WTC11 (cell line): ENCODE measurements around the gene GDF11. TPM values are rescaled to one million over a fixed set of nuclear protein-coding genes. Genes with fewer than 3 reads are reported as not detected.

Experiments
- ATAC-seq: fragments of 200-7000 bp; cut with Tn5 transposase; 2 replicates; pipeline ENCODE4 v1.10.0; 2021; ENCODE audit warnings: mild to moderate bottlenecking, moderate library complexity
- CTCF ChIA-PET: fragments of 300-600 bp; sonication (Branson Sonifier 250); formaldehyde crosslinking; loops from one replicate; lab custom pipeline; 2021; ENCODE audit warnings: antibody characterized with exemption; lab: Charles Lee
- POLR2A ChIA-PET: fragments of 350-600 bp; sonication (Branson Sonifier 250); formaldehyde crosslinking; loops from one replicate; lab custom pipeline; 2021; ENCODE audit warnings: antibody characterized with exemption; lab: Charles Lee
- DNase-seq: peaks from one replicate; pipeline ENCODE4 v3.0.0; 2021; ENCODE audit warnings: low spot score
- H3K27ac Mint-ChIP-seq: 2 replicates; pipeline ENCODE4 v1.8.0; 2021; ENCODE audit warnings: mixed read lengths
- H3K27me3 Mint-ChIP-seq: 2 replicates; pipeline ENCODE4 v1.8.0; 2021; ENCODE audit warnings: low read depth, mild to moderate bottlenecking, moderate library complexity, mixed read lengths
- H3K36me3 Mint-ChIP-seq: 2 replicates; pipeline ENCODE4 v1.8.0; 2021; ENCODE audit warnings: mixed read lengths
- H3K4me1 Mint-ChIP-seq: 2 replicates; pipeline ENCODE4 v1.8.0; 2022; ENCODE audit warnings: mixed read lengths
- H3K4me3 Mint-ChIP-seq: 2 replicates; pipeline ENCODE4 v1.8.0; 2021; ENCODE audit warnings: mild to moderate bottlenecking, moderate library complexity, mixed read lengths
- H3K9me3 Mint-ChIP-seq: 2 replicates; pipeline ENCODE4 v1.8.0; 2021; ENCODE audit warnings: mixed read lengths
- ATF1 ChIP-seq: sonication (generic); formaldehyde crosslinking; IDR thresholded peaks from 2 replicates; pipeline ENCODE4 v1.8.1; 2023; ENCODE audit warnings: mild to moderate bottlenecking, moderate library complexity, missing genetic modification reagents
- CREM ChIP-seq: sonication (generic); formaldehyde crosslinking; IDR thresholded peaks from 2 replicates; pipeline ENCODE4 v1.8.1; 2022; ENCODE audit warnings: mild to moderate bottlenecking, missing genetic modification reagents, moderate library complexity
- FOXJ3 ChIP-seq: sonication (generic); formaldehyde crosslinking; IDR thresholded peaks from 2 replicates; pipeline ENCODE4 v1.9.0; 2021; ENCODE audit warnings: missing genetic modification reagents, mild to moderate bottlenecking, borderline replicate concordance
- JUN ChIP-seq: sonication (generic); formaldehyde crosslinking; IDR thresholded peaks from 2 replicates; pipeline ENCODE4 v1.8.0; 2023; ENCODE audit warnings: mild to moderate bottlenecking, missing genetic modification reagents
- KAT7 ChIP-seq: sonication (generic); formaldehyde crosslinking; IDR thresholded peaks from 2 replicates; pipeline ENCODE4 v1.8.1; 2023; ENCODE audit warnings: missing genetic modification reagents, mild to moderate bottlenecking, borderline replicate concordance
- MYBL2 ChIP-seq: sonication (generic); formaldehyde crosslinking; IDR thresholded peaks from 2 replicates; pipeline ENCODE4 v1.8.1; 2023; ENCODE audit warnings: mild to moderate bottlenecking, moderate library complexity, missing genetic modification reagents
- NFATC4 ChIP-seq: fragments of 250-450 bp; sonication (Bioruptor Pico); IDR thresholded peaks from 2 replicates; pipeline ENCODE4 v1.9.0; 2021; ENCODE audit warnings: mild to moderate bottlenecking
- NFE2L1 ChIP-seq: sonication (generic); formaldehyde crosslinking; IDR thresholded peaks from 2 replicates; pipeline ENCODE4 v1.8.1; 2023; ENCODE audit warnings: missing genetic modification reagents
- NR3C1 ChIP-seq: sonication (generic); formaldehyde crosslinking; conservative IDR thresholded peaks from 2 replicates; pipeline ENCODE4 v1.8.1; 2023; ENCODE audit warnings: low read depth, mild to moderate bottlenecking, missing genetic modification reagents
- PRRX2 ChIP-seq: fragments of 250-450 bp; sonication (Bioruptor Pico); IDR thresholded peaks from 2 replicates; pipeline ENCODE4 v1.8.0; 2021; ENCODE audit warnings: mild to moderate bottlenecking
- RELA ChIP-seq: sonication (generic); formaldehyde crosslinking; IDR thresholded peaks from 2 replicates; pipeline ENCODE4 v1.8.1; 2022; ENCODE audit warnings: missing genetic modification reagents, mild to moderate bottlenecking, borderline replicate concordance
- SMAD3 ChIP-seq: sonication (generic); formaldehyde crosslinking; IDR thresholded peaks from 2 replicates; pipeline ENCODE4 v1.8.0; 2022; ENCODE audit warnings: missing genetic modification reagents, mild to moderate bottlenecking, borderline replicate concordance
- SMAD4 ChIP-seq: sonication (generic); formaldehyde crosslinking; IDR thresholded peaks from 2 replicates; pipeline ENCODE4 v1.8.0; 2022; ENCODE audit warnings: mild to moderate bottlenecking, missing genetic modification reagents
- SP1 ChIP-seq: sonication (generic); formaldehyde crosslinking; conservative IDR thresholded peaks from 2 replicates; pipeline ENCODE4 v1.8.1; 2022; ENCODE audit warnings: missing genetic modification reagents
- TCF7 ChIP-seq: sonication (generic); formaldehyde crosslinking; IDR thresholded peaks from 2 replicates; pipeline ENCODE4 v1.8.0; 2022; ENCODE audit warnings: mild to moderate bottlenecking, low read depth, missing genetic modification reagents, moderate library complexity
- TEAD1 ChIP-seq: sonication (generic); formaldehyde crosslinking; IDR thresholded peaks from 2 replicates; pipeline ENCODE4 v1.8.0; 2022; ENCODE audit warnings: mild to moderate bottlenecking, missing genetic modification reagents
- TEAD4 ChIP-seq: sonication (generic); formaldehyde crosslinking; IDR thresholded peaks from 2 replicates; pipeline ENCODE4 v1.8.0; 2022; ENCODE audit warnings: mild to moderate bottlenecking, missing genetic modification reagents
- TP53 ChIP-seq: sonication (generic); formaldehyde crosslinking; IDR thresholded peaks from 2 replicates; pipeline ENCODE4 v1.8.1; 2023; ENCODE audit warnings: mild to moderate bottlenecking, missing genetic modification reagents
- ZNF317 ChIP-seq: sonication (generic); formaldehyde crosslinking; IDR thresholded peaks from 2 replicates; pipeline ENCODE4 v1.8.1; 2023; ENCODE audit warnings: low read depth, mild to moderate bottlenecking, moderate library complexity, missing genetic modification reagents, borderline replicate concordance
- ZNF423 ChIP-seq: fragments of 250-450 bp; sonication (Bioruptor Pico); IDR thresholded peaks from 2 replicates; pipeline ENCODE4 v2.1.2; 2022; ENCODE audit warnings: mild to moderate bottlenecking, moderate library complexity
- total RNA-seq: library from RNA; stranded (reverse); gene quantifications from 3 replicates; pipeline ENCODE4 v1.2.3, GENCODE V29; 2021
- TF ChIP-seq, protein P1 (sequence below): sonication (generic); formaldehyde crosslinking; IDR thresholded peaks from 2 replicates; pipeline ENCODE4 v1.8.0; 2022; ENCODE audit warnings: mild to moderate bottlenecking, missing genetic modification reagents
- TF ChIP-seq, protein P2 (sequence below): sonication (generic); formaldehyde crosslinking; conservative IDR thresholded peaks from 2 replicates; pipeline ENCODE4 v1.8.1; 2023; ENCODE audit warnings: mild to moderate bottlenecking, low read depth, missing genetic modification reagents, moderate library complexity
- TF ChIP-seq, protein P3 (sequence below): sonication (generic); formaldehyde crosslinking; IDR thresholded peaks from 2 replicates; pipeline ENCODE4 v1.8.1; 2023; ENCODE audit warnings: mild to moderate bottlenecking, missing genetic modification reagents, moderate library complexity
- TF ChIP-seq, protein P4 (sequence below): sonication (generic); formaldehyde crosslinking; IDR thresholded peaks from 2 replicates; pipeline ENCODE4 v1.8.0; 2022; ENCODE audit warnings: mild to moderate bottlenecking, missing genetic modification reagents
- TF ChIP-seq, protein P5 (sequence below): sonication (generic); formaldehyde crosslinking; IDR thresholded peaks from 2 replicates; pipeline ENCODE4 v1.8.0; 2022; ENCODE audit warnings: missing genetic modification reagents
- TF ChIP-seq, protein P6 (sequence below): sonication (generic); formaldehyde crosslinking; IDR thresholded peaks from 2 replicates; pipeline ENCODE4 v1.8.1; 2023; ENCODE audit warnings: mild to moderate bottlenecking, missing genetic modification reagents, borderline replicate concordance

The GDF11 gene
- total RNA-seq, 1 experiment from 2014 or later, result 16.9 TPM

DNA sequence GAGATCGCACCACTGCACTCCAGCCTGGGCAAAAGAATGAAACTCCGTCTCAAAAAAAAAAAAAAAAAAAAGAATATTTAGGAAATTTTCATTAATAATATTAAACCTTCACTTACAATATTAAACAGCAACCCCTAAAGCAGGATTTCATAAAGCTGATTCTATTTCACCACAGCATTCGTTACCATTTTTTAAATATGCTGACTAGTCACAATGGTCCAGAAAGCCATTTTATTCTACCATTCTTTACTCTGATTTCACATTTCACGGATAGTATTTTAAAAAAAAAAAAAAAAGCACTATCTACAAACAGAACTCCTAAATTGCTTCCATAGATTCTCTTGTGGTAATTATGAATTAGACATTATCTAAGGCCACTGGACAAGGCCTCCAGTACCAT lies 47.0 kb downstream of the GDF11 start:
- CTCF ChIA-PET, result no interaction called here
- Mint-ChIP-seq H3K27me3 (no peaks in the 10 kb centered on the region), H3K4me1 (no peaks in the 10 kb centered on the region), H3K9me3 (no peaks in the 10 kb centered on the region), H3K36me3 (peaks cover 71% of the 10 kb centered on the region), H3K4me3 (no peak overlapping the region), H3K27ac (no peak overlapping the region)
- DNase-seq (no peak), ATAC-seq (no peak)
- TF ChIP-seq RELA (CRISPR knock-in tag) (no peak), TEAD1 (CRISPR knock-in tag) (no peak), TP53 (CRISPR knock-in tag) (no peak), JUN (no peak), ATF1 (CRISPR knock-in tag) (no peak), SP1 (CRISPR knock-in tag) (no peak), TCF7 (CRISPR knock-in tag) (no peak), PRRX2 (no peak), ZNF423 (no peak), KAT7 (no peak), FOXJ3 (CRISPR knock-in tag) (no peak), TEAD4 (CRISPR knock-in tag) (no peak), NR3C1 (CRISPR knock-in tag) (no peak), SMAD4 (CRISPR knock-in tag) (no peak), MYBL2 (no peak), NFATC4 (CRISPR knock-in tag) (no peak)
- TF ChIP-seq, protein P1, sequence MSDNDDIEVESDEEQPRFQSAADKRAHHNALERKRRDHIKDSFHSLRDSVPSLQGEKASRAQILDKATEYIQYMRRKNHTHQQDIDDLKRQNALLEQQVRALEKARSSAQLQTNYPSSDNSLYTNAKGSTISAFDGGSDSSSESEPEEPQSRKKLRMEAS (CRISPR knock-in tag), result no peak
- TF ChIP-seq, protein P2, sequence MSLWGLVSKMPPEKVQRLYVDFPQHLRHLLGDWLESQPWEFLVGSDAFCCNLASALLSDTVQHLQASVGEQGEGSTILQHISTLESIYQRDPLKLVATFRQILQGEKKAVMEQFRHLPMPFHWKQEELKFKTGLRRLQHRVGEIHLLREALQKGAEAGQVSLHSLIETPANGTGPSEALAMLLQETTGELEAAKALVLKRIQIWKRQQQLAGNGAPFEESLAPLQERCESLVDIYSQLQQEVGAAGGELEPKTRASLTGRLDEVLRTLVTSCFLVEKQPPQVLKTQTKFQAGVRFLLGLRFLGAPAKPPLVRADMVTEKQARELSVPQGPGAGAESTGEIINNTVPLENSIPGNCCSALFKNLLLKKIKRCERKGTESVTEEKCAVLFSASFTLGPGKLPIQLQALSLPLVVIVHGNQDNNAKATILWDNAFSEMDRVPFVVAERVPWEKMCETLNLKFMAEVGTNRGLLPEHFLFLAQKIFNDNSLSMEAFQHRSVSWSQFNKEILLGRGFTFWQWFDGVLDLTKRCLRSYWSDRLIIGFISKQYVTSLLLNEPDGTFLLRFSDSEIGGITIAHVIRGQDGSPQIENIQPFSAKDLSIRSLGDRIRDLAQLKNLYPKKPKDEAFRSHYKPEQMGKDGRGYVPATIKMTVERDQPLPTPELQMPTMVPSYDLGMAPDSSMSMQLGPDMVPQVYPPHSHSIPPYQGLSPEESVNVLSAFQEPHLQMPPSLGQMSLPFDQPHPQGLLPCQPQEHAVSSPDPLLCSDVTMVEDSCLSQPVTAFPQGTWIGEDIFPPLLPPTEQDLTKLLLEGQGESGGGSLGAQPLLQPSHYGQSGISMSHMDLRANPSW (CRISPR knock-in tag), result no peak
- TF ChIP-seq, protein P3, sequence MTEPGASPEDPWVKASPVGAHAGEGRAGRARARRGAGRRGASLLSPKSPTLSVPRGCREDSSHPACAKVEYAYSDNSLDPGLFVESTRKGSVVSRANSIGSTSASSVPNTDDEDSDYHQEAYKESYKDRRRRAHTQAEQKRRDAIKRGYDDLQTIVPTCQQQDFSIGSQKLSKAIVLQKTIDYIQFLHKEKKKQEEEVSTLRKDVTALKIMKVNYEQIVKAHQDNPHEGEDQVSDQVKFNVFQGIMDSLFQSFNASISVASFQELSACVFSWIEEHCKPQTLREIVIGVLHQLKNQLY (CRISPR knock-in tag), result no peak
- POLR2A ChIA-PET, result no interaction called here

DNA sequence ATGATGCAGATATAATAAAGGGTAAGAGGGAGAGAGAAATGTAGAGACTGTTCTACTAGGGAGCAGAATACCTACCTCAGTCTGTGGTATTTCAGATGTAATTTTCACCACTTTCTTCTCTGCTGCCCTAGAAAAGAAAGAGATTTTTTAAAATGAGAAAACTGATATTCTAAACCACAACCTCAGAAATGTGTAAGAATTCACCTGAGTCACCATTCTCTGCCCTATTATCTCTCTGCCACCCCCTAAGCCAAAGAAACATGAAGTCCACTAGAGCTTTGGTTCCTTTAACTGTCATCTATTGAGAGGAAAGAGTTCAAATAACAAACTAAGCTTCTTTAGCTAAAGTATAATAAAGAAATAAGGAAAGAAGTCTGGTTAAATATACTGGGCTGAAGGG lies 53.0 kb downstream of the GDF11 start:
- H3K27me3 Mint-ChIP-seq, result no peaks in the 10 kb centered on the region
- POLR2A ChIA-PET, result interaction anchor here (0.8 to 1.8 kb wide), 3 partner anchors 22 to 51 kb away, joined by 3 to 5 read pairs (median 4); partner anchors contain the start of genes ORMDL2 and SARNP
- CTCF ChIA-PET, result interaction anchor here (1.4 to 1.6 kb wide), 3 partner anchors 22 to 58 kb away, joined by 5 to 9 read pairs (median 5); partner anchors contain the start of genes ORMDL2 and SARNP
- H3K27ac Mint-ChIP-seq, result no peak overlapping the region
- no peak overlapping the region for H3K4me3 Mint-ChIP-seq
- DNase-seq (no peak), ATAC-seq (no peak)
- no peaks in the 10 kb centered on the region for H3K9me3 Mint-ChIP-seq
- H3K4me1 Mint-ChIP-seq, result peaks cover 8% of the 10 kb centered on the region
- H3K36me3 Mint-ChIP-seq, result peaks cover 67% of the 10 kb centered on the region
- TF ChIP-seq ZNF317 (CRISPR knock-in tag), result no peak
- TF ChIP-seq SMAD3 (CRISPR knock-in tag), result no peak
- TF ChIP-seq NFE2L1, result no peak
- TF ChIP-seq, protein P4, sequence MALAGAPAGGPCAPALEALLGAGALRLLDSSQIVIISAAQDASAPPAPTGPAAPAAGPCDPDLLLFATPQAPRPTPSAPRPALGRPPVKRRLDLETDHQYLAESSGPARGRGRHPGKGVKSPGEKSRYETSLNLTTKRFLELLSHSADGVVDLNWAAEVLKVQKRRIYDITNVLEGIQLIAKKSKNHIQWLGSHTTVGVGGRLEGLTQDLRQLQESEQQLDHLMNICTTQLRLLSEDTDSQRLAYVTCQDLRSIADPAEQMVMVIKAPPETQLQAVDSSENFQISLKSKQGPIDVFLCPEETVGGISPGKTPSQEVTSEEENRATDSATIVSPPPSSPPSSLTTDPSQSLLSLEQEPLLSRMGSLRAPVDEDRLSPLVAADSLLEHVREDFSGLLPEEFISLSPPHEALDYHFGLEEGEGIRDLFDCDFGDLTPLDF (CRISPR knock-in tag), result no peak
- no peak for TF ChIP-seq CREM (CRISPR knock-in tag)
- TF ChIP-seq, protein P5, sequence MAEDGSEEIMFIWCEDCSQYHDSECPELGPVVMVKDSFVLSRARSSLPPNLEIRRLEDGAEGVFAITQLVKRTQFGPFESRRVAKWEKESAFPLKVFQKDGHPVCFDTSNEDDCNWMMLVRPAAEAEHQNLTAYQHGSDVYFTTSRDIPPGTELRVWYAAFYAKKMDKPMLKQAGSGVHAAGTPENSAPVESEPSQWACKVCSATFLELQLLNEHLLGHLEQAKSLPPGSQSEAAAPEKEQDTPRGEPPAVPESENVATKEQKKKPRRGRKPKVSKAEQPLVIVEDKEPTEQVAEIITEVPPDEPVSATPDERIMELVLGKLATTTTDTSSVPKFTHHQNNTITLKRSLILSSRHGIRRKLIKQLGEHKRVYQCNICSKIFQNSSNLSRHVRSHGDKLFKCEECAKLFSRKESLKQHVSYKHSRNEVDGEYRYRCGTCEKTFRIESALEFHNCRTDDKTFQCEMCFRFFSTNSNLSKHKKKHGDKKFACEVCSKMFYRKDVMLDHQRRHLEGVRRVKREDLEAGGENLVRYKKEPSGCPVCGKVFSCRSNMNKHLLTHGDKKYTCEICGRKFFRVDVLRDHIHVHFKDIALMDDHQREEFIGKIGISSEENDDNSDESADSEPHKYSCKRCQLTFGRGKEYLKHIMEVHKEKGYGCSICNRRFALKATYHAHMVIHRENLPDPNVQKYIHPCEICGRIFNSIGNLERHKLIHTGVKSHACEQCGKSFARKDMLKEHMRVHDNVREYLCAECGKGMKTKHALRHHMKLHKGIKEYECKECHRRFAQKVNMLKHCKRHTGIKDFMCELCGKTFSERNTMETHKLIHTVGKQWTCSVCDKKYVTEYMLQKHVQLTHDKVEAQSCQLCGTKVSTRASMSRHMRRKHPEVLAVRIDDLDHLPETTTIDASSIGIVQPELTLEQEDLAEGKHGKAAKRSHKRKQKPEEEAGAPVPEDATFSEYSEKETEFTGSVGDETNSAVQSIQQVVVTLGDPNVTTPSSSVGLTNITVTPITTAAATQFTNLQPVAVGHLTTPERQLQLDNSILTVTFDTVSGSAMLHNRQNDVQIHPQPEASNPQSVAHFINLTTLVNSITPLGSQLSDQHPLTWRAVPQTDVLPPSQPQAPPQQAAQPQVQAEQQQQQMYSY (CRISPR knock-in tag), result no peak
- TF ChIP-seq, protein P6, sequence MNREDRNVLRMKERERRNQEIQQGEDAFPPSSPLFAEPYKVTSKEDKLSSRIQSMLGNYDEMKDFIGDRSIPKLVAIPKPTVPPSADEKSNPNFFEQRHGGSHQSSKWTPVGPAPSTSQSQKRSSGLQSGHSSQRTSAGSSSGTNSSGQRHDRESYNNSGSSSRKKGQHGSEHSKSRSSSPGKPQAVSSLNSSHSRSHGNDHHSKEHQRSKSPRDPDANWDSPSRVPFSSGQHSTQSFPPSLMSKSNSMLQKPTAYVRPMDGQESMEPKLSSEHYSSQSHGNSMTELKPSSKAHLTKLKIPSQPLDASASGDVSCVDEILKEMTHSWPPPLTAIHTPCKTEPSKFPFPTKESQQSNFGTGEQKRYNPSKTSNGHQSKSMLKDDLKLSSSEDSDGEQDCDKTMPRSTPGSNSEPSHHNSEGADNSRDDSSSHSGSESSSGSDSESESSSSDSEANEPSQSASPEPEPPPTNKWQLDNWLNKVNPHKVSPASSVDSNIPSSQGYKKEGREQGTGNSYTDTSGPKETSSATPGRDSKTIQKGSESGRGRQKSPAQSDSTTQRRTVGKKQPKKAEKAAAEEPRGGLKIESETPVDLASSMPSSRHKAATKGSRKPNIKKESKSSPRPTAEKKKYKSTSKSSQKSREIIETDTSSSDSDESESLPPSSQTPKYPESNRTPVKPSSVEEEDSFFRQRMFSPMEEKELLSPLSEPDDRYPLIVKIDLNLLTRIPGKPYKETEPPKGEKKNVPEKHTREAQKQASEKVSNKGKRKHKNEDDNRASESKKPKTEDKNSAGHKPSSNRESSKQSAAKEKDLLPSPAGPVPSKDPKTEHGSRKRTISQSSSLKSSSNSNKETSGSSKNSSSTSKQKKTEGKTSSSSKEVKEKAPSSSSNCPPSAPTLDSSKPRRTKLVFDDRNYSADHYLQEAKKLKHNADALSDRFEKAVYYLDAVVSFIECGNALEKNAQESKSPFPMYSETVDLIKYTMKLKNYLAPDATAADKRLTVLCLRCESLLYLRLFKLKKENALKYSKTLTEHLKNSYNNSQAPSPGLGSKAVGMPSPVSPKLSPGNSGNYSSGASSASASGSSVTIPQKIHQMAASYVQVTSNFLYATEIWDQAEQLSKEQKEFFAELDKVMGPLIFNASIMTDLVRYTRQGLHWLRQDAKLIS (CRISPR knock-in tag), result no peak
